Measurements from ENCODE around the gene FAM72C. TPM values are rescaled to one million over a fixed set of nuclear protein-coding genes. Genes with fewer than 3 reads are reported as not detected.
"Not testable (repeated sequence)": the region's sequence is repeated elsewhere in the genome, so short reads cannot be mapped to it uniquely, and the experiment has no call there.

The FAM72C gene
- 0.36 and 0.59 TPM in 2 replicates for total RNA-seq

DNA sequence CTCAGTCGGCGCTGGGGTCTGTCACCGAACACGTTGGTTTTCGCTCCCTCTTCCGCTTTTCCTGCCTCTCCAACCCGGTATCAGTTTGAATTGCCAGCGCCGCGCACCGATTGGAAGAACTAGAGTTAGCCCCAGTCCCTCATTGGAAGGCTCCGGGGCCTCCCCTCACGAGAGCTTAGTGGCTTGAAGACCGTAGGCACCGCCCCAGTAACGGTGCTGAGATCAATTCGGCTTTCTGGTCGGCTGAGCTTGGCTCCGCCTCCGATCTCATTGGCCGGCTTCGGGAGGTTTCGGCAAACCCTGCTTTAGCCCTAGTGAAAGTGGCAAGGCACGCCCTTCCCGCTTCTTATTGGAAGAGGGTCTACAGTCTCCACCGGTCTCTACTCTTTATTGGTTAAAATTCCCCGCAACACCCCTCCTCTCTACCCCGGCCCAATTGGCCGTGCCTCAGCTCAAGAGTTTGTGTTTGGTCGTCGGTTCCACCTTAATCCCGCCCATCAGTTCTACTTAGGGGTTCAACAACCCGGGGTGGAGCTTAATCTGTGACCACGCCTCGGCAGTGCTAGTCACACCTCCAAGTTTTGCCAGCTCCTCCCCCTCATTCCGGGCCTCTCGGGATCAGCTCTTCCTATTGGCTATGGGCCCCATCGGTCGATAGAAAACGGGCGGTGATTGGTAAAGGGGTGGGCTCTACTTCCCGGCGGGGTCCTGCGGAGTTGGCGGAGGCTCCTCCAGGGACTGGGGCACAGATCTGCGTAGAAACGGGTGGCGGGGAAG is at the start of gene FAM72C:
Gene FAM72C, minus strand, starts transcription at position 63 of the 777 bp plus-strand sequence. CDS start 845 bp downstream, outside the sequence.
- not testable (repeated sequence) for H3K4me2 ChIP-seq (ENCODE audit: insufficient read depth, low read length); H4K20me1 ChIP-seq (ENCODE audit: insufficient read depth, low read length); DNase-seq (ENCODE audit: insufficient read length, low spot score, missing footprints); H3K27ac ChIP-seq (ENCODE audit: low read depth, low read length); H3K9me3 ChIP-seq (ENCODE audit: low read depth, low read length); H3K36me3 ChIP-seq (ENCODE audit: insufficient read depth, low read length); H3K4me3 ChIP-seq (ENCODE audit: insufficient read depth, low read length); H2AFZ ChIP-seq (ENCODE audit: low read length); H3K27me3 ChIP-seq (ENCODE audit: insufficient read depth, low read length); H3K4me1 ChIP-seq (ENCODE audit: insufficient read depth, low read length); H3K79me2 ChIP-seq (ENCODE audit: insufficient read depth, low read length)

- H3K4me1 ChIP-seq (ENCODE audit: insufficient read depth, low read length); H4K20me1 ChIP-seq (ENCODE audit: insufficient read depth, low read length); H3K36me3 ChIP-seq (ENCODE audit: insufficient read depth, low read length); H3K4me2 ChIP-seq (ENCODE audit: insufficient read depth, low read length); H3K4me3 ChIP-seq (ENCODE audit: insufficient read depth, low read length); H3K79me2 ChIP-seq (ENCODE audit: insufficient read depth, low read length); H3K27me3 ChIP-seq (ENCODE audit: insufficient read depth, low read length); H3K27ac ChIP-seq (ENCODE audit: low read depth, low read length); DNase-seq (ENCODE audit: insufficient read length, low spot score, missing footprints); H3K9me3 ChIP-seq (ENCODE audit: low read depth, low read length); H2AFZ ChIP-seq (ENCODE audit: low read length): not testable (repeated sequence)
Observed at GRCh38 chr1:144020001-144020738, 48.4 kb upstream of the FAM72C start.

- not testable (repeated sequence) for H3K4me1 ChIP-seq (ENCODE audit: insufficient read depth, low read length); H3K27me3 ChIP-seq (ENCODE audit: insufficient read depth, low read length); DNase-seq (ENCODE audit: insufficient read length, low spot score, missing footprints); H3K27ac ChIP-seq (ENCODE audit: low read depth, low read length); H4K20me1 ChIP-seq (ENCODE audit: insufficient read depth, low read length); H3K79me2 ChIP-seq (ENCODE audit: insufficient read depth, low read length); H3K4me2 ChIP-seq (ENCODE audit: insufficient read depth, low read length); H3K9me3 ChIP-seq (ENCODE audit: low read depth, low read length); H3K36me3 ChIP-seq (ENCODE audit: insufficient read depth, low read length); H2AFZ ChIP-seq (ENCODE audit: low read length); H3K4me3 ChIP-seq (ENCODE audit: insufficient read depth, low read length)
Observed at GRCh38 chr1:144019101-144019500, 47.3 kb upstream of the FAM72C start.

DNA sequence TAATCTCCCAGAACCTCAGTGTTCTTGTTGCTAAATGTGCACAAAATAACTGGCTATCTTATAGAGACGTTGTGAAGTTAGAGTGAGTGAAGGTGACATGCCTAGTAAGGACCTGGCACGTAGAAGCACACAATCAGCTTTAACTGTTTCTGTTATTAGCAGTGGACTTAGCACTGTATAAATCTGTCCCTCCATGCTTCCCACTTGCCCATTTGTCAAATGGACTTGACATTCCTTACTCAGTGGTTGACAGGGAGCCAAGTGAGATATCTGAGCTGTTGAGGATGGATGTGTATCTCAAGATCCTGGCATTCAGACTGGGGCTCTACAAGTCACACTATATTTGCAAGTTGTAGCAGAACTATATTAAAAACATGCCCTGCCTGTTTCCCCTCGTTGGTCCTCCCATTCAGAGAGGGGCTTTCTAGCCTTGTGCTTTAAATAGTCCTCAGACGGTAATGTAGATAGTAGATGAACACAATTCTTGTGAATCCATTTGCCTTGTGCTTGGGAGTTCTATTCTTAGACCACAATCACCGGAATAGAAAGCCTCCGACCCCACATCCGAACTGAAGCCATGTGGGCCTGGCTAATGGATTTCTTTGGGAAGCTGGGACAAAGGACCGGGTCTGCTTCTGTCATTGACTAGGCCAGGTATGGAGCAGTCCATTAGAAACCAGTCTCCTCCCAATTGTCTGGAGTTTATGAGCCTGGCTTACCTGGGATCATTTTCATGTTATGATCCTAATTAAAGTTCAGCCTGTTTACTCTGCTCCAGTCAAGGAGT is 43.6 kb upstream of the FAM72C start:
- not testable (repeated sequence) for H3K4me1 ChIP-seq (ENCODE audit: insufficient read depth, low read length); H3K27me3 ChIP-seq (ENCODE audit: insufficient read depth, low read length); H3K79me2 ChIP-seq (ENCODE audit: insufficient read depth, low read length); H4K20me1 ChIP-seq (ENCODE audit: insufficient read depth, low read length); H3K27ac ChIP-seq (ENCODE audit: low read depth, low read length); H3K4me3 ChIP-seq (ENCODE audit: insufficient read depth, low read length); H2AFZ ChIP-seq (ENCODE audit: low read length); H3K36me3 ChIP-seq (ENCODE audit: insufficient read depth, low read length); DNase-seq (ENCODE audit: insufficient read length, low spot score, missing footprints); H3K4me2 ChIP-seq (ENCODE audit: insufficient read depth, low read length); H3K9me3 ChIP-seq (ENCODE audit: low read depth, low read length)

- not testable (repeated sequence) for DNase-seq (ENCODE audit: insufficient read length, low spot score, missing footprints); H3K4me2 ChIP-seq (ENCODE audit: insufficient read depth, low read length); H3K79me2 ChIP-seq (ENCODE audit: insufficient read depth, low read length); H3K27me3 ChIP-seq (ENCODE audit: insufficient read depth, low read length); H2AFZ ChIP-seq (ENCODE audit: low read length); H3K9me3 ChIP-seq (ENCODE audit: low read depth, low read length); H3K4me3 ChIP-seq (ENCODE audit: insufficient read depth, low read length); H3K4me1 ChIP-seq (ENCODE audit: insufficient read depth, low read length); H3K27ac ChIP-seq (ENCODE audit: low read depth, low read length); H3K36me3 ChIP-seq (ENCODE audit: insufficient read depth, low read length); H4K20me1 ChIP-seq (ENCODE audit: insufficient read depth, low read length)
Observed at GRCh38 chr1:144014528-144014927, 42.7 kb upstream of the FAM72C start.

DNA sequence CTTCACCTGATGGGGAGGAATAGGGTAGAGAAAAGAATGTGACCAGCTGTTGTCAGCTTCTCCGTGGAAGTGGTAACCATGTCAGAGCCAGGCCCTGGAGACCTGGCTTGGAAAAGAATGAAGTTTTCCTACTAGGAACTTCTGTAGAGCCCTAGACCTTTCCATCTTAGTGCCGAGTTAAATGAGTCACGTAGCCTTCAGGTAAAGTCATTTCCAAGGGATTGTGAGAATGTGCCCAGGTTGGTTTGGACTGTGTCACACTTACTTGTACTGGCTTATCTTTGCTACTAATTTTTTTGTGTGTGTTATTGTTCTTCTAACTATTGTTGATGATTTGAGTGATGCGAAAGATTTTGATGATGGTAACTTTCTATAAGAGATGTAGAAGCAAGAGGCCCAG is 42.3 kb upstream of the FAM72C start:
- H3K4me3 ChIP-seq (ENCODE audit: insufficient read depth, low read length); H2AFZ ChIP-seq (ENCODE audit: low read length); H3K4me2 ChIP-seq (ENCODE audit: insufficient read depth, low read length); H3K27me3 ChIP-seq (ENCODE audit: insufficient read depth, low read length); H3K9me3 ChIP-seq (ENCODE audit: low read depth, low read length); H3K36me3 ChIP-seq (ENCODE audit: insufficient read depth, low read length); H3K4me1 ChIP-seq (ENCODE audit: insufficient read depth, low read length); H3K79me2 ChIP-seq (ENCODE audit: insufficient read depth, low read length); H3K27ac ChIP-seq (ENCODE audit: low read depth, low read length); DNase-seq (ENCODE audit: insufficient read length, low spot score, missing footprints); H4K20me1 ChIP-seq (ENCODE audit: insufficient read depth, low read length): not testable (repeated sequence)

- not testable (repeated sequence) for H2AFZ ChIP-seq (ENCODE audit: low read length); H3K4me1 ChIP-seq (ENCODE audit: insufficient read depth, low read length); H3K36me3 ChIP-seq (ENCODE audit: insufficient read depth, low read length); H3K27me3 ChIP-seq (ENCODE audit: insufficient read depth, low read length); H3K79me2 ChIP-seq (ENCODE audit: insufficient read depth, low read length); H3K9me3 ChIP-seq (ENCODE audit: low read depth, low read length); H3K4me3 ChIP-seq (ENCODE audit: insufficient read depth, low read length); DNase-seq (ENCODE audit: insufficient read length, low spot score, missing footprints); H3K27ac ChIP-seq (ENCODE audit: low read depth, low read length); H3K4me2 ChIP-seq (ENCODE audit: insufficient read depth, low read length); H4K20me1 ChIP-seq (ENCODE audit: insufficient read depth, low read length)
Observed at GRCh38 chr1:144012168-144012733, 40.5 kb upstream of the FAM72C start.

DNA sequence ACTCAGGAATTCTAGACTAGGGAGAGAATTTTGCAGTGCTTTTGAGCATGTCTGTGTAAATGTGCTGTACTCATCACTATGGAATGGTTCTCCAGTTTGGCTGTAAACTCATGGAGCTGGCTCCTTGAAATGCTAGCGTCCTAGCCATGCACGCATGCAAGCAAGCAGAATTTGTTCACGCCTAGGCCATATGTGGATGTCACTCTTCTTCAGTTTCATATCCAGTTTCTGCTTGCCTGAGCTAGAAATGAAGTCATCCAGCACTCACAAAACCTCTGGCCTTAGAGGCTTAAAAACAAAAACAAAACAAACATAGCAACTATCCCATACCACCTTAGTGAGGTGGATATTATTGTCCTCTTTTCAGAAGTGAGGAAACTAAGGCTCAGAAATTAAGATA is 37.6 kb upstream of the FAM72C start:
- not testable (repeated sequence) for H3K9me3 ChIP-seq (ENCODE audit: low read depth, low read length); H3K4me1 ChIP-seq (ENCODE audit: insufficient read depth, low read length); H3K27ac ChIP-seq (ENCODE audit: low read depth, low read length); H3K36me3 ChIP-seq (ENCODE audit: insufficient read depth, low read length); H4K20me1 ChIP-seq (ENCODE audit: insufficient read depth, low read length); H3K4me3 ChIP-seq (ENCODE audit: insufficient read depth, low read length); H2AFZ ChIP-seq (ENCODE audit: low read length); H3K27me3 ChIP-seq (ENCODE audit: insufficient read depth, low read length); DNase-seq (ENCODE audit: insufficient read length, low spot score, missing footprints); H3K4me2 ChIP-seq (ENCODE audit: insufficient read depth, low read length); H3K79me2 ChIP-seq (ENCODE audit: insufficient read depth, low read length)

All from osteoblast (primary cell).